COLO829 (cell line): Measurements from ENCODE around the gene TMEM129.

Experiments used
- DNase-seq: peaks from one replicate; pipeline ENCODE4 v3.0.0; 2012; ENCODE audit warnings: low spot score

TMEM129 gene

DNA sequence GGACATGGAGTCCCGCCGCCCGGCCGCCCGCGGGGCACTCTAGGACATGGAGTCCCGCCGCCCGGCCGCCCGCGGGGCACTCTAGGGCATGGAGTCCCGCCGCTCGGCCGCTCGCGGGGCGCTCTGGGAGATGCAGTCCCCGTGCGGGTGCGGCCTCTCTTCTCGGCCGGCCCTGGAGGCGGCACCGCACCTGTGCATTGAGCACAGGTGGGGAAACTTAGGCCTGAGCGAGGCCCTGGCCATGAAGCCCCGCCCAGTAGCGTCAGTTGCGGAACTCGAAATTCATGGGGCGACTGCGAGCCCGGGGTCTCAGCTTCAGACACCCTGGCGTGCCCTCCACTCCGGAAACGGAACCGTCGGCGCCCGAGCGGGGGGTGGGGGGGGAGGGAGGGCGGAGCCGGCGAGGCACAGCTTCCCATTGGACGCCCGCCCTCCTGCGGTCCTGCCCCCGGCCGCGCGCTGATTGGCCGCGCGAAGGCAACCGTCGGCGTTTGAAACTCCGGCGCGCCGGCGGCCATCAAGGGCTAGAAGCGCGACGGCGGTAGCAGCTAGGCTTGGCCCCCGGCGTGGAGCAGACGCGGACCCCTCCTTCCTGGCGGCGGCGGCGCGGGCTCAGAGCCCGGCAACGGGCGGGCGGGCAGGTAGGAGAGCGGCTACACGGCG, at the start of gene TMEM129, which contains the start of gene TACC3:
TMEM129 (minus strand) TSS at position 321 of the 663 bp plus-strand sequence. CDS start 486 bp downstream, outside the sequence.
TACC3 (plus strand) TSS at position 519 of the 663 bp plus-strand sequence. CDS start 1,901 bp downstream, outside the sequence.
- peak; percentile 79 for DNase-seq

DNA sequence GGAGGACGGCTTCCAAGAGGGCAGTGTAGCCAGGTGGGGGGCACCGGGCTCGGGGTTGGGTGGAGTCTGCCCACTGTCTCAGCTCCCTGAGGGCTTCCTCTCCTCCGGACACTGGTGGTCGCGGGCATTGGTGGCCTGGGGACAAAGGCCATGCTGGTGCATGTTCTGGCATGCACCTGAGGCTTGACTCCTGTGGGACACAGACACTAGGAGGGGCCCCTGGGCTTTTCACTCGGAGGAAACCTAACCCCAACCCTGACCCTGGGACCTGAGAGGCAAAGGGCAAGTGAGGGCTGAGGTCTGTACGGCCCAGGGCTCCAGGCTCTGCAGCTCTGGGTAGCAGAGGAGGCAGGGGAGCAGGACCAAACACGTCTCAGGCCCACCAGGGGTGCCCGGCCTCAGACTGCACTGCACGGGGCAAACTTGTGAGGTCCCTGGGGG, 49.7 kb upstream of the TMEM129 start:
- no peak for DNase-seq

DNA sequence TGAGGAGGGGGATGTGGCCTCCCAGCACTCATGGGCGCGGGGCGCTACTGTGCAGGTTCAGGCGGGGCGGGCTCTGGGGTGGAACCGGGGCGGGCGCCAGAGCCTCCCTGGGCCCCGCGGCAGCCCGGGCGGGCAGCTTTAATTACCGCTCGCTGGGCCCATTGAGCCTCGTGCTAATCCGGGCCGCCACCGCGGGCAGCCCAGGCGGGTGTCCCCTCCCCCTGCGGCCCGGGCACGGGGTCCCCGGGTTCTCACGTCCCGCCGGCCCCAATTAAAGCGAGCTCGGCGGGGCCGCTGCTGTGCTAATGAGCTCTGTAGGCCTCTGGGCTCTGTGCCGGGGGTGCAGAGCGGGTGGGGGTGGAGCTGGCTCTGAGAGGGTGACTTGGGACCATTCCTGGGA, 49.1 kb upstream of the TMEM129 start:
- DNase-seq: no peak

GRCh38 chr4:1769692-1770091, 48.6 kb upstream of the TMEM129 start:
- DNase-seq: no peak

DNA sequence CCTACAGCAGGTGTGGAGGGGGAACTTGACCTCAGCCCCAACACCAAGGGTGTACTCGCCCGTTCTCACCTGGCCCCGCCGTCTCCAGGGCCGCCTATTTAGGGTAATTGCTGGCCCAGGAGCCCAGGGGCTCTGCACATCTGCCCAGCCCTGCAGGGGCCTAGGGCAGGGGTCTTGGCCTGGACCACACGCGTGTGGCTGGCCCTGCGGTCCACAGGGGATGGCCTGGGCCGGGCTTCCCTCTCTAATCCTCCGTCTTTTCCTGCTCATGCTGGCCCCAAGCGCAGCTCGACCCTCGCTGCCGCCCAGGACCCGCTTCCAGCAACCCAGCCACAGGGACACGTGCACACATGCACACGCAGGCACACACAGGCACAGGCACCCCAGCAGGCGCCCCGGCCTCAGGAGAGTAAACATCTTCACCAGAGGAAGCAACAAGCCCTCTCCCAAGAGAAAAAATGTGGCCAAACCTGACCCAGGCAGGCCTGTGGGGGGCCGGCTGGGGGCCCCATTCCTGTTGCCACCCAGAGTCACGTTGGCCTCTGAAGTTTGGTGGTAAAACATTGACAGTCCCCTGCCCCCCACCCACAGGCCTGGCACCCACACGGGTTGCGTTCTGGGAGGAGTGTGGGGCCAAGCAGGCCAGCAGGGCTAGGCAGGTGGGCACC, 47.4 kb upstream of the TMEM129 start:
- no peak for DNase-seq

DNA sequence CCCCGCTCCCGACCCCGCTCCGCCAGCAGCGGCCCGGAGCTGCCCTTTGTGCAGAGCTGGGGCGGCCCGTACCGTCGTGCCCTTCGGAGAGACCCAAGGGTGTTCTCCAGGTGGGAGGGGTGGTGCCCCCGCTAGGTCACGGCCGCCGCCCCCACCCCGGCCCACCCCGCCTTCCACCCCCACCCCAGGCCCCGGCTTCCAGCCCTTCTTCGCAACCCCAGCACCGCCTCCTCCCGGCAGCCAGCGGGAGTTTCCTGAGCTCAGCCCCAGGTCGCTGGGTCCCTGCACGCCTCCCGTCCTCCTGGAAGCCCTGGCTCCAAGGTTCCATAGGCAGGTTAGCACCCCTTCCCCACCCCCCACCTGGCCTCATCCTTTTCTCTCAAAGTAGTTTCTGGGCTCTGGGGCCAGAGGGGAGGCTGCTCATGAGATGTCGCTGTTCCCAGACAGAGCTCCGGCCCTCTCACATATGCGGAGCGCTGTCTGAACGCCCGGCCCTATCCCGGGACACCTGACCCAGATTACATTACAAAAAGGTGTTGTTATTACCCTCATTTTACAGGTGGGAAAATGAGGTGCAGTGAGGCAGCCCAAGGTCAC, 46.7 kb upstream of the TMEM129 start:
- no peak for DNase-seq

GRCh38 chr4:1767061-1767769, 46.1 kb upstream of the TMEM129 start:
- DNase-seq: no peak

GRCh38 chr4:1766106-1767060, 45.3 kb upstream of the TMEM129 start:
- DNase-seq: no peak

GRCh38 chr4:1765409-1766072, 44.4 kb upstream of the TMEM129 start:
- no peak for DNase-seq

- no peak for DNase-seq
Observed at GRCh38 chr4:1764670-1765069, 43.5 kb upstream of the TMEM129 start.

DNA sequence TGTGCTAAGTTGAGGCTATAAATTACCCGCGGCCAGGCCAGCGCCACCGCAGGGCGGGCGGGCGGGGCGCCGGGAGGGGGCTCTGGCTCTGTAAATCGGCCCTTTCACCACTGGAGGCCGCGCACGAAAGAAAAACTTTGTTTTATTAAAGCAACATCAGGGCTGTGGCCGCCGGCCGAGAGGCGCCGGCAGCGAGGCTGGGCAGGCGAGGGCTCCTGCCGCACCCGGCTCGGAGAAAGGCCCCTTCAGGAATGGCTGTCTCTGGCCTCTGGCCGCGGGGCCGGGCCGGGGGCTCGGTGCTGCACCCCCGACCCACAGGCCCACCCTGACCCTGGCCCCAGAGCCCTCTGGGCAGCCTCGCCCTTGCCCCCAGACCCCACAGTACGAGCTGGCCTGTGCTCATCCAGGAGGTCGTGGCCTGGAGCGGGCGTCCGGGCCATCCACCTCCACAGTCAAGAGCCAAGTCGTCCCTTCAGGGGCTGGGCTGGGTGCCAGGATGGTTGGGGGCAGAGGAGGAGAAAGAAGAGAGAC, 42.5 kb upstream of the TMEM129 start:
- DNase-seq: peak; percentile 62

GRCh38 chr4:1763070-1763549, 42.0 kb upstream of the TMEM129 start:
- no peak for DNase-seq

GRCh38 chr4:1762264-1763010, 41.3 kb upstream of the TMEM129 start:
- DNase-seq: no peak

- no peak for DNase-seq
Observed at GRCh38 chr4:1761130-1761689, 40.1 kb upstream of the TMEM129 start.

DNA sequence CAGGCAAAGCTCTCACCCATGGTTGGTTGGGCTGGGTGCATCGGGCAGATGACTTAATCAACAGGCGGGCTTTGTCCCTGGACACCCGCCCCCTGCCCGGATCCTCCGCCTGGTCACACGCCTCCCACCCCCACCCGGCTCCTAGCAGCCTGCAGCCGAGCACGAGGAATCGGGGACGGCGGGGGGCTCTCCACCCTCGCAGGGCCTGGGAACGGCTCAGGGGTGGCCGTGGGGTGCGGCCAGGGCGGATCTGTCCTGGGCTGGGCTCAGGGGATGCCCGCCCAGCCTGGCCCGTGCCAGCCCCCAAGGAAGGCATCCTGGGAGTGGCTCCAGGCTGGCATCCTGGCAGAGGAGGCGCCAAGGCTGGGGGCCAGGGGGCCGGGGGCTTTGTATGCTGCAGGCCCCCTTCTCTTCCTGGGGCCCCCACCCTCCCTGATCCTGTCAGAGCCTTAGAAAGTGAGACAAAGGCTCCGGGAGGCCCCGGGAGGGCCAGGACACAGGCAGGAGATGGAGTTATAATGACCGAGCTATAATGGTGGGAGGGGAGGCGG, 39.5 kb upstream of the TMEM129 start:
- no peak for DNase-seq

GRCh38 chr4:1759818-1760223, 38.7 kb upstream of the TMEM129 start:
- DNase-seq: no peak

GRCh38 chr4:1759170-1759817, 38.2 kb upstream of the TMEM129 start:
- no peak for DNase-seq

- no peak for DNase-seq
Observed at GRCh38 chr4:1758306-1759121, 37.4 kb upstream of the TMEM129 start.
